Measurements from ENCODE around the gene SH3BP1.

GRCh38 chr22:37680191-37680851 lies 40.9 kb downstream of the SH3BP1 start:
- TF ChIP-seq CTCF (IDR thresholded peaks at IDR 0.05) = no peak
- no peak for TF ChIP-seq POLR2A (IDR thresholded peaks at IDR 0.05)
- no peak for TF ChIP-seq POLR2AphosphoS5 (IDR thresholded peaks at IDR 0.05)

Measured in gastroesophageal sphincter (tissue), 3 donors.